Ovary (tissue), 9 donors: ENCODE results near the gene THSD4. TPM values are rescaled to one million over a fixed set of nuclear protein-coding genes. Genes with fewer than 3 reads are reported as not detected.

Experiments used
- DNase-seq, 5 donors: peaks; one replicate each; pipeline ENCODE4 v3.0.0-alpha.2; 2019 to 2020
- H3K27ac ChIP-seq, 2 donors: fragments of 200-600 bp; one replicate each; pipeline versions ENCODE4 v1.5.1 to v1.8.0; 2019 to 2022
- H3K27me3 ChIP-seq: fragments of 200-600 bp; one replicate; pipeline ENCODE4 v1.8.0; 2022
- H3K36me3 ChIP-seq: fragments of 200-600 bp; sonication (generic); one replicate; pipeline ENCODE4 v1.5.1; 2019
- H3K4me1 ChIP-seq: one replicate; pipeline ENCODE4 v1.8.1; 2013; ENCODE audit warnings: mild to moderate bottlenecking, moderate library complexity; ENCODE audit not compliant: insufficient read depth
- H3K4me3 ChIP-seq: fragments of 200-600 bp; sonication (generic); one replicate; pipeline ENCODE4 v1.5.1; 2017
- H3K9me3 ChIP-seq, 2 donors: fragments of 200-600 bp in 1 of 2; sonication (generic) in 1 of 2; one replicate each; pipeline versions ENCODE4 v1.5.1 to v1.8.1; 2013 to 2019; ENCODE audit warnings: mild to moderate bottlenecking in 1 of 2, moderate library complexity in 1 of 2
- EP300 ChIP-seq: sonication (generic); formaldehyde crosslinking; IDR thresholded peaks from one replicate; pipeline ENCODE4 v1.6.1; 2017; ENCODE audit warnings: antibody characterized with exemption
- POLR2A ChIP-seq: fragments of 450-650 bp; IDR thresholded peaks from one replicate; pipeline ENCODE4 v1.6.1; 2017; ENCODE audit warnings: antibody characterized with exemption, mild to moderate bottlenecking, moderate library complexity
- whole genome bisulfite sequencing, 3 donors: extraction: QIAGEN DNeasy Blood & Tissue Kit in 1 of 3; methylation state at CpG; one replicate each; pipeline versions ENCODE4 v1.1.5 to v1.1.7; 2013 to 2017; 5-methylcytosine and 5-hydroxymethylcytosine counted together
- intact Hi-C, 4 donors: fragments of 100-400 bp; cut with DNase I; formaldehyde crosslinking; loops; one replicate each; pipeline versions ENCODE4 v1.11.0 to v1.15.1; 2022 to 2023
- polyA plus RNA-seq, 2 donors: library from polyadenylated mRNA; stranded (reverse); fragments of 200-250 nt in 1 of 2; fragments of 350-450 nt in 1 of 2; fragmentation: Illumina TruSeq in 1 of 2; extraction: RNeasy Lipid Tissue Mini Kit (QIAGEN cat#74804) in 1 of 2; gene quantifications; one replicate each; pipeline ENCODE4 v1.2.3, GENCODE V29; 2013 to 2014
- total RNA-seq, 7 donors: library from RNA; depleted of rRNA in 2 of 7; stranded (reverse); fragments of >200 nt in 2 of 7; fragmentation: NEBNext Ultra II Directional in 3 of 7; extraction: Animal tissue kit (Norgen Biotek cat#: 25700) in 3 of 7; gene quantifications; one replicate each; pipeline versions ENCODE4 v1.1.0 to v1.2.4, GENCODE V29; 2016 to 2023
- TF ChIP-seq, protein P1 (sequence below), 3 donors: fragments of 450-650 bp in 2 of 3; fragments of 200-600 bp in 1 of 3; IDR thresholded peaks; one replicate each; pipeline versions ENCODE4 v1.5.1 to v1.8.0; 2016 to 2022; ENCODE audit warnings: antibody characterized with exemption in 3 of 3, mild to moderate bottlenecking in 1 of 3
- donor health status: DM: no; HTN: no; CAD: no; lungs with moderate emphysema.
- donor health status: DM: no; HTN: no; CAD: no.
- donor health status: Bipolar disorder and iron deficiency.
- donor health status: DM: yes; HTN: yes; CAD: no.
- donor health status: DM: no; HTN: no; CAD: no.
- donor health status: DM: yes; HTN: yes; CAD: no.

The THSD4 gene
- total and polyA plus RNA-seq, 9 donors: 3.2 to 53.4 (median 13.5) TPM

DNA sequence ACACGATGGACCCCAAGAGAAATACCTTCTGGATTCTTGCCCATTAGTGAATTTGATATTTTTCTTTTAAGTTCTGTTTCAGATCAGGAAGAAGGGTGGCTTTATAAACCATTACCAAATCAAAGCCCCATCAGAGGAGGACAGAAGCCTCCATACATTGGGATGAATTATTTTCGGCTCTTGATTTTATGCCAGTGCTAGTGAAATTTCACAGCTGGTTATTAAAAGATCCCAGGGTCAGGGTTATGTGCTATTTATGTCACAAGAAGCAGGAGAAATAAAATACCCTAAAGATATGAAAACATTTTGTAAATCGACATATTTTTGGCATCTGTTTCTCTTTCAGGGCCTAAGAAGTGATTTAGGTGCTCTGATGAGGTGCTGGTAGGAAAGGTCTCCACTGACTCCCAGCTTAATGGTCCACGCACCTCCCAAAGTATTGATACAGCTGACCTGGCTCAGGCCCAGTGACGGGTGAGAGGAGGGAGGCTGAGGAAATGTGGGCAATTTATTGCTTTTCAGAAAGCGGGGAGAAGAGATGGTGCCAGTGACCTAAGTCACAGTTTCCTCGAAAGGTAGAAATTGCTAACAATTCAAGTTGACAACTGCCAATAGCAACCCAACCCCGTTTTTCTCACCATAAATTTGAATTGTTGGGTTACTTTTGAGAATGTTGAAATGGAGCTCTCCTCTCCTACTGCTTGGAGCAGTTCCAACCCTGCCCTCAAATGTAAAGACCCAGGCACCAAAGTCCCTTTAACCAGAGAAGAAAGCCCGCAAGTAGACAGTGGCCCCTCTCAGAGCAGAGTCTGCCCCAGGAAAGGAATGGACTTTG is 379.5 kb downstream of the THSD4 start:
- H3K27ac ChIP-seq: no peak overlapping the region
- 50 to 61% (median 52%) methylated on average over 9 of the region's 9 CpGs for WGBS, 3 donors
- no peak for TF ChIP-seq POLR2A
- TF ChIP-seq EP300: no peak
- TF ChIP-seq, protein P1, sequence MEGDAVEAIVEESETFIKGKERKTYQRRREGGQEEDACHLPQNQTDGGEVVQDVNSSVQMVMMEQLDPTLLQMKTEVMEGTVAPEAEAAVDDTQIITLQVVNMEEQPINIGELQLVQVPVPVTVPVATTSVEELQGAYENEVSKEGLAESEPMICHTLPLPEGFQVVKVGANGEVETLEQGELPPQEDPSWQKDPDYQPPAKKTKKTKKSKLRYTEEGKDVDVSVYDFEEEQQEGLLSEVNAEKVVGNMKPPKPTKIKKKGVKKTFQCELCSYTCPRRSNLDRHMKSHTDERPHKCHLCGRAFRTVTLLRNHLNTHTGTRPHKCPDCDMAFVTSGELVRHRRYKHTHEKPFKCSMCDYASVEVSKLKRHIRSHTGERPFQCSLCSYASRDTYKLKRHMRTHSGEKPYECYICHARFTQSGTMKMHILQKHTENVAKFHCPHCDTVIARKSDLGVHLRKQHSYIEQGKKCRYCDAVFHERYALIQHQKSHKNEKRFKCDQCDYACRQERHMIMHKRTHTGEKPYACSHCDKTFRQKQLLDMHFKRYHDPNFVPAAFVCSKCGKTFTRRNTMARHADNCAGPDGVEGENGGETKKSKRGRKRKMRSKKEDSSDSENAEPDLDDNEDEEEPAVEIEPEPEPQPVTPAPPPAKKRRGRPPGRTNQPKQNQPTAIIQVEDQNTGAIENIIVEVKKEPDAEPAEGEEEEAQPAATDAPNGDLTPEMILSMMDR (IDR thresholded peaks at IDR 0.05): no peak
- no peak for DNase-seq
- H3K4me3 ChIP-seq: no peak overlapping the region
- intact Hi-C loops: no loop called here
- H3K36me3 ChIP-seq: no peaks in the 10 kb centered on the region
- H3K9me3 ChIP-seq: no peaks in the 10 kb centered on the region
- no peaks in the 10 kb centered on the region for H3K4me1 ChIP-seq
- no peaks in the 10 kb centered on the region for H3K27me3 ChIP-seq

DNA sequence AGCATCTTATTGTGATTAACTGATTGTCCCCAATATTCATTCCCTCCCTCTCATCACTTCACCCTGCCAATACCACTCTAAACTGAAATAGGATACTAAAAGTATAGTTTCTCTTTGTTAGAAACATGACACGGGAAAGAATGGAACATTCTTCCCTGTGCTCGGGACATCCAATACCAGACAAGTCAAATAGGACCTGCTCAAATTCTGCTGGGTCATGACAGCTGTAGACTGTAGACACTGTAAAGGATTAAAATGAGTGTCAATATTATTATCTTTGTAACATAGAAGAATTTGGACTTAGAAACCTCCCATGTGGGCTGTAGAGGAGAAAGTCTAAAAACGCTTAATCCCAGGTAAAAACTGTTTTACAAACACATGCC is 380.1 kb downstream of the THSD4 start:
- Histone ChIP-seq H3K4me3 (no peak overlapping the region), H3K36me3 (no peaks in the 10 kb centered on the region), H3K4me1 (no peaks in the 10 kb centered on the region), H3K27ac (no peak overlapping the region), H3K9me3 (no peaks in the 10 kb centered on the region), H3K27me3 (no peaks in the 10 kb centered on the region)
- DNase-seq: no peak
- WGBS, 3 donors: 63 to 66% (median 65%) methylated on average over 3 of the region's 3 CpGs
- TF ChIP-seq EP300 (no peak), POLR2A (no peak)
- TF ChIP-seq, protein P1 (IDR thresholded peaks at IDR 0.05): no peak
- intact Hi-C loops: no loop called here

- 68 to 72% (median 68%) methylated on average over 4 of the region's 4 CpGs for WGBS, 3 donors
- no peaks in the 10 kb centered on the region for H3K36me3 ChIP-seq
Measured at GRCh38 chr15:71496336-71496955, 381.2 kb downstream of the THSD4 start.

DNA sequence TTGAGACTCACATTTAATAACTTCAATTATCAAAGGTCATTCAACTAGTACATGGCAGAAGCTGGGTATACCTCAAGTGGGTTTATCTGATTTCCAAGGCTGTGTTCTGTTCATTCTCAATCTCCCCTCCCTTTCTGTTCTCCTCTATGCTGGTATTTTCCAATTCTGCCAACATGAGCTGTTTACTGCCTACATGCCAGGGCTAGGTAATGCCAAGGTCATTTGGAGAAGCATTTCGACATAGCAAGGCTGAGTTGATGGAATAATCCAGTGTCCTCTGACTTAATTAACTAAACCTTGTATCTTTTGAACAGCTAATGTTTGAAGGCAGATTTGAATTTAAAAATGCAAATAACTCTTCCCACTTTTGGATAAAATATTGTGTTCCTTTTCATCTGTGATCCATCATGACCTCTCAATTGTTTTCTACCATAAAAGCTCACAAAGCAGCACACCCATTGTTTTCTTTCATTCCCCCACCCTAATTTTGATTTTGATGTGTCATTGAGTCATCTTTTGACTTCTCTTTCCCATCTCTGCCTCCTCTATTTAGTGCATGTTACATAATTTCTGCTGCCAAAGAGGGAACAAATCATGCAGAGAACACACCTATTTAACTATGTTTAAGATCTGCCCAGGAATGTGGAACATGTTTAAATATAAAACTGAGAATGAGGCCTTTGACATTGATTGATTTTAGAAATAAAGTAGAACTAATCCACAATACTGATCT is 386.2 kb downstream of the THSD4 start:
- H3K4me1 ChIP-seq: peaks cover 2% of the 10 kb centered on the region
- TF ChIP-seq, protein P1 (IDR thresholded peaks at IDR 0.05): no peak
- no peak for TF ChIP-seq POLR2A
- TF ChIP-seq EP300: no peak
- no peaks in the 10 kb centered on the region for H3K27me3 ChIP-seq
- H3K27ac ChIP-seq: no peak overlapping the region
- H3K36me3 ChIP-seq: no peaks in the 10 kb centered on the region
- intact Hi-C loops: no loop called here
- WGBS, 3 donors: 7 to 32% (median 20%) methylated on average over 1 of the region's 1 CpG
- H3K9me3 ChIP-seq: no peaks in the 10 kb centered on the region
- H3K4me3 ChIP-seq: no peak overlapping the region
- no peak for DNase-seq

More at GRCh38 chr15:71496336-71496955, 381.2 kb downstream of the THSD4 start:
- Histone ChIP-seq H3K4me1 (peaks cover 2% of the 10 kb centered on the region), H3K9me3 (no peaks in the 10 kb centered on the region), H3K27ac (no peak overlapping the region), H3K4me3 (no peak overlapping the region), H3K27me3 (no peaks in the 10 kb centered on the region)
- DNase-seq: no peak
- intact Hi-C loops: no loop called here
- no peak for TF ChIP-seq POLR2A
